WTC11 (cell line): ENCODE data around the gene BRSK1. TPM values are rescaled to one million over a fixed set of nuclear protein-coding genes. Genes with fewer than 3 reads are reported as not detected.

ENCODE experiments used
- ATAC-seq: fragments of 200-7000 bp; cut with Tn5 transposase; 2 replicates; pipeline ENCODE4 v1.10.0; 2021; ENCODE audit warnings: mild to moderate bottlenecking, moderate library complexity
- CTCF ChIA-PET: fragments of 300-600 bp; sonication (Branson Sonifier 250); formaldehyde crosslinking; loops from one replicate; lab custom pipeline; 2021; ENCODE audit warnings: antibody characterized with exemption; lab: Charles Lee
- POLR2A ChIA-PET: fragments of 350-600 bp; sonication (Branson Sonifier 250); formaldehyde crosslinking; loops from one replicate; lab custom pipeline; 2021; ENCODE audit warnings: antibody characterized with exemption; lab: Charles Lee
- DNase-seq: peaks from one replicate; pipeline ENCODE4 v3.0.0; 2021; ENCODE audit warnings: low spot score
- H3K27ac Mint-ChIP-seq: 2 replicates; pipeline ENCODE4 v1.8.0; 2021; ENCODE audit warnings: mixed read lengths
- H3K27me3 Mint-ChIP-seq: 2 replicates; pipeline ENCODE4 v1.8.0; 2021; ENCODE audit warnings: low read depth, mild to moderate bottlenecking, moderate library complexity, mixed read lengths
- H3K36me3 Mint-ChIP-seq: 2 replicates; pipeline ENCODE4 v1.8.0; 2021; ENCODE audit warnings: mixed read lengths
- H3K4me1 Mint-ChIP-seq: 2 replicates; pipeline ENCODE4 v1.8.0; 2022; ENCODE audit warnings: mixed read lengths
- H3K4me3 Mint-ChIP-seq: 2 replicates; pipeline ENCODE4 v1.8.0; 2021; ENCODE audit warnings: mild to moderate bottlenecking, moderate library complexity, mixed read lengths
- H3K9me3 Mint-ChIP-seq: 2 replicates; pipeline ENCODE4 v1.8.0; 2021; ENCODE audit warnings: mixed read lengths
- AR ChIP-seq: fragments of 250-450 bp; sonication (Bioruptor Pico); IDR thresholded peaks from 2 replicates; pipeline ENCODE4 v1.9.0; 2021; ENCODE audit warnings: mild to moderate bottlenecking
- ATF1 ChIP-seq: sonication (generic); formaldehyde crosslinking; IDR thresholded peaks from 2 replicates; pipeline ENCODE4 v1.8.1; 2023; ENCODE audit warnings: mild to moderate bottlenecking, moderate library complexity, missing genetic modification reagents
- CDX4 ChIP-seq: fragments of 250-450 bp; sonication (Bioruptor Pico); IDR thresholded peaks from 2 replicates; pipeline ENCODE4 v1.9.0; 2021; ENCODE audit warnings: moderate library complexity, mild to moderate bottlenecking, inconsistent platforms, borderline replicate concordance
- ELF4 ChIP-seq: sonication (generic); formaldehyde crosslinking; IDR thresholded peaks from 2 replicates; pipeline ENCODE4 v1.8.1; 2022; ENCODE audit warnings: low read depth, mild to moderate bottlenecking, moderate library complexity, missing genetic modification reagents
- ESRRA ChIP-seq: sonication (generic); formaldehyde crosslinking; IDR thresholded peaks from 2 replicates; pipeline ENCODE4 v1.8.1; 2022; ENCODE audit warnings: mild to moderate bottlenecking, missing genetic modification reagents, borderline replicate concordance
- GRHL2 ChIP-seq: fragments of 250-450 bp; sonication (Bioruptor Pico); IDR thresholded peaks from 2 replicates; pipeline ENCODE4 v1.8.0; 2022; ENCODE audit warnings: mild to moderate bottlenecking, moderate library complexity; ENCODE audit not compliant: insufficient replicate concordance, severe bottlenecking
- IRF1 ChIP-seq: sonication (generic); formaldehyde crosslinking; IDR thresholded peaks from 2 replicates; pipeline ENCODE4 v1.8.0; 2023; ENCODE audit warnings: missing genetic modification reagents
- IRF2 ChIP-seq: sonication (generic); formaldehyde crosslinking; IDR thresholded peaks from 2 replicates; pipeline ENCODE4 v1.8.0; 2022; ENCODE audit warnings: low read depth, missing genetic modification reagents, borderline replicate concordance
- NFATC4 ChIP-seq: fragments of 250-450 bp; sonication (Bioruptor Pico); IDR thresholded peaks from 2 replicates; pipeline ENCODE4 v1.9.0; 2021; ENCODE audit warnings: mild to moderate bottlenecking
- NFE2L1 ChIP-seq: sonication (generic); formaldehyde crosslinking; IDR thresholded peaks from 2 replicates; pipeline ENCODE4 v1.8.1; 2023; ENCODE audit warnings: missing genetic modification reagents
- NR2C2 ChIP-seq: sonication (generic); formaldehyde crosslinking; IDR thresholded peaks from 2 replicates; pipeline ENCODE4 v1.8.0; 2022; ENCODE audit warnings: mild to moderate bottlenecking, missing genetic modification reagents
- PREB ChIP-seq: sonication (generic); formaldehyde crosslinking; IDR thresholded peaks from 2 replicates; pipeline ENCODE4 v1.8.1; 2022; ENCODE audit warnings: mild to moderate bottlenecking, missing genetic modification reagents, moderate library complexity, borderline replicate concordance
- SMAD4 ChIP-seq: sonication (generic); formaldehyde crosslinking; IDR thresholded peaks from 2 replicates; pipeline ENCODE4 v1.8.0; 2022; ENCODE audit warnings: mild to moderate bottlenecking, missing genetic modification reagents
- STAT6 ChIP-seq: sonication (generic); formaldehyde crosslinking; conservative IDR thresholded peaks from 2 replicates; pipeline ENCODE4 v1.8.1; 2023; ENCODE audit warnings: mild to moderate bottlenecking, low read depth, missing genetic modification reagents, moderate library complexity
- TEAD1 ChIP-seq: sonication (generic); formaldehyde crosslinking; IDR thresholded peaks from 2 replicates; pipeline ENCODE4 v1.8.0; 2022; ENCODE audit warnings: mild to moderate bottlenecking, missing genetic modification reagents
- TP53 ChIP-seq: sonication (generic); formaldehyde crosslinking; IDR thresholded peaks from 2 replicates; pipeline ENCODE4 v1.8.1; 2023; ENCODE audit warnings: mild to moderate bottlenecking, missing genetic modification reagents
- USF1 ChIP-seq: sonication (generic); formaldehyde crosslinking; IDR thresholded peaks from 2 replicates; pipeline ENCODE4 v1.8.0; 2022; ENCODE audit warnings: mild to moderate bottlenecking, missing genetic modification reagents
- USF2 ChIP-seq: sonication (generic); formaldehyde crosslinking; IDR thresholded peaks from 2 replicates; pipeline ENCODE4 v1.8.1; 2023; ENCODE audit warnings: mild to moderate bottlenecking, missing genetic modification reagents, moderate library complexity
- ZBTB43 ChIP-seq: sonication (generic); formaldehyde crosslinking; IDR thresholded peaks from 2 replicates; pipeline ENCODE4 v1.8.1; 2023; ENCODE audit warnings: mild to moderate bottlenecking, missing genetic modification reagents
- ZMAT4 ChIP-seq: fragments of 250-450 bp; sonication (Bioruptor Pico); IDR thresholded peaks from 2 replicates; pipeline ENCODE4 v1.9.0; 2021; ENCODE audit warnings: mild to moderate bottlenecking
- ZNF263 ChIP-seq: sonication (generic); formaldehyde crosslinking; IDR thresholded peaks from 2 replicates; pipeline ENCODE4 v1.8.1; 2022; ENCODE audit warnings: low read depth, mild to moderate bottlenecking, moderate library complexity, missing genetic modification reagents
- total RNA-seq: library from RNA; stranded (reverse); gene quantifications from 3 replicates; pipeline ENCODE4 v1.2.3, GENCODE V29; 2021

The BRSK1 gene
- total RNA-seq, 1 experiment from 2014 or later = 52.4 TPM

- TF ChIP-seq GRHL2 (CRISPR knock-in tag) (no peak), STAT6 (CRISPR knock-in tag) (no peak), ZNF263 (no peak)
Observed at GRCh38 chr19:55321466-55322137, 37.8 kb downstream of the BRSK1 start (continued).

GRCh38 chr19:55322204-55322885 is 38.5 kb downstream of the BRSK1 start:
- Mint-ChIP-seq H3K4me3 (no peak overlapping the region), H3K36me3 (no peaks in the 10 kb centered on the region), H3K4me1 (peaks cover 18% of the 10 kb centered on the region), H3K27me3 (peaks cover 21% of the 10 kb centered on the region), H3K9me3 (no peaks in the 10 kb centered on the region), H3K27ac (no peak overlapping the region)
- TF ChIP-seq IRF2 (CRISPR knock-in tag) (no peak), ZBTB43 (CRISPR knock-in tag) (no peak), AR (no peak), CDX4 (CRISPR knock-in tag) (no peak), TP53 (CRISPR knock-in tag) (no peak), NR2C2 (CRISPR knock-in tag) (no peak), ELF4 (CRISPR knock-in tag) (no peak), PREB (CRISPR knock-in tag) (no peak), GRHL2 (CRISPR knock-in tag) (no peak), NFATC4 (CRISPR knock-in tag) (no peak), SMAD4 (no peak), TEAD1 (no peak), ATF1 (CRISPR knock-in tag) (no peak), USF2 (CRISPR knock-in tag) (no peak), IRF1 (CRISPR knock-in tag) (no peak), USF1 (CRISPR knock-in tag) (no peak), ZMAT4 (CRISPR knock-in tag) (no peak), ESRRA (CRISPR knock-in tag) (no peak), NFE2L1 (CRISPR knock-in tag) (no peak)
- CTCF ChIA-PET = interaction anchor here (1.1 to 3.4 kb wide), 6 partner anchors 17 to 162 kb away, joined by 3 to 26 read pairs (median 8); partner anchors contain the start of genes KMT5C and TMEM238
- ATAC-seq (no peak), DNase-seq (no peak)
- POLR2A ChIA-PET = interaction anchor here (1.2 kb wide), 1 partner anchor 26 kb away, joined by 6 read pairs; no protein-coding TSS in a partner anchor
